ENCODE measurements around the gene LSAMP. TPM values are rescaled to one million over a fixed set of nuclear protein-coding genes. Genes with fewer than 3 reads are reported as not detected.

Gene LSAMP
- total RNA-seq, 1 donor from 2014 or later: 5.0 TPM

GRCh38 chr3:116384717-116385116 lies 60.6 kb downstream of the LSAMP start:
- no peak for DNase-seq (ENCODE audit: missing footprints)
- intact Hi-C loops (cut with DNase I): no loop called here
- no peak for ATAC-seq

- intact Hi-C loops (cut with DNase I): no loop called here
- ATAC-seq: no peak
- no peak for DNase-seq (ENCODE audit: missing footprints)
These were observed 67.2 kb downstream of the LSAMP start for GRCh38 chr3:116378077-116378476.

GRCh38 chr3:116374901-116375300 lies 70.4 kb downstream of the LSAMP start:
- ATAC-seq (no peak), DNase-seq (ENCODE audit: missing footprints) (no peak)
- intact Hi-C loops (cut with DNase I): no loop called here

GRCh38 chr3:116367761-116368395 lies 77.4 kb downstream of the LSAMP start:
- intact Hi-C loops (cut with DNase I): no loop called here
- ATAC-seq (no peak), DNase-seq (ENCODE audit: missing footprints) (no peak)

- intact Hi-C loops (cut with DNase I): no loop called here
- DNase-seq (ENCODE audit: missing footprints) (no peak), ATAC-seq (no peak)
These were observed 89.2 kb downstream of the LSAMP start for GRCh38 chr3:116356056-116356455.

- ATAC-seq: no peak
- intact Hi-C loops (cut with DNase I): no loop called here
- DNase-seq (ENCODE audit: missing footprints): no peak
These were observed 90.9 kb downstream of the LSAMP start for GRCh38 chr3:116354382-116354781.

- intact Hi-C loops (cut with DNase I): no loop called here
- DNase-seq (ENCODE audit: missing footprints) (no peak), ATAC-seq (no peak)
These were observed 95.1 kb downstream of the LSAMP start for GRCh38 chr3:116350119-116350733.

- intact Hi-C loops (cut with DNase I): no loop called here
- ATAC-seq (no peak), DNase-seq (ENCODE audit: missing footprints) (no peak)
These were observed 97.1 kb downstream of the LSAMP start for GRCh38 chr3:116348216-116348615.

- ATAC-seq (no peak), DNase-seq (ENCODE audit: missing footprints) (no peak)
- intact Hi-C loops (cut with DNase I): no loop called here
These were observed 102.8 kb downstream of the LSAMP start for GRCh38 chr3:116342499-116342898.

GRCh38 chr3:116341899-116342298 lies 103.4 kb downstream of the LSAMP start:
- no peak for ATAC-seq
- intact Hi-C loops (cut with DNase I): no loop called here
- no peak for DNase-seq (ENCODE audit: missing footprints)

- no peak for ATAC-seq
- intact Hi-C loops (cut with DNase I): no loop called here
These were observed 103.9 kb downstream of the LSAMP start for GRCh38 chr3:116341381-116341780.

GRCh38 chr3:116340680-116341216 lies 104.5 kb downstream of the LSAMP start:
- intact Hi-C loops (cut with DNase I): no loop called here
- DNase-seq (ENCODE audit: missing footprints): no peak
- ATAC-seq: no peak

More at GRCh38 chr3:116341381-116341780, 103.9 kb downstream of the LSAMP start:
- no peak for DNase-seq (ENCODE audit: missing footprints)

- no peak for DNase-seq (ENCODE audit: missing footprints)
- ATAC-seq: peak; percentile 56
These were observed 105.8 kb downstream of the LSAMP start for GRCh38 chr3:116339441-116340028.

GRCh38 chr3:116338713-116339112 lies 106.6 kb downstream of the LSAMP start:
- intact Hi-C loops (cut with DNase I): no loop called here
- DNase-seq (ENCODE audit: missing footprints) (no peak), ATAC-seq (no peak)

More at GRCh38 chr3:116339441-116340028, 105.8 kb downstream of the LSAMP start:
- intact Hi-C loops (cut with DNase I): no loop called here

- DNase-seq (ENCODE audit: missing footprints): no peak
- no peak for ATAC-seq
- intact Hi-C loops (cut with DNase I): no loop called here
These were observed 108.1 kb downstream of the LSAMP start for GRCh38 chr3:116337229-116337628.

GRCh38 chr3:116331380-116331779 lies 113.9 kb downstream of the LSAMP start:
- DNase-seq (ENCODE audit: missing footprints) (no peak), ATAC-seq (no peak)
- intact Hi-C loops (cut with DNase I): no loop called here

GRCh38 chr3:116322750-116323375 lies 122.4 kb downstream of the LSAMP start:
- intact Hi-C loops (cut with DNase I): no loop called here
- DNase-seq (ENCODE audit: missing footprints) (no peak), ATAC-seq (no peak)

- intact Hi-C loops (cut with DNase I): no loop called here
- no peak for DNase-seq (ENCODE audit: missing footprints)
- no peak for ATAC-seq
These were observed 126.9 kb downstream of the LSAMP start for GRCh38 chr3:116318370-116318769.

GRCh38 chr3:116316771-116317170 lies 128.5 kb downstream of the LSAMP start:
- intact Hi-C loops (cut with DNase I): no loop called here
- DNase-seq (ENCODE audit: missing footprints): no peak
- ATAC-seq: no peak

GRCh38 chr3:116314476-116314875 lies 130.8 kb downstream of the LSAMP start:
- ATAC-seq (no peak), DNase-seq (ENCODE audit: missing footprints) (no peak)
- intact Hi-C loops (cut with DNase I): no loop called here

Data from Right ventricle myocardium inferior (tissue), 1 donor.